Nephron (organoid): Measurements from ENCODE around the gene ABCA13.

Experiments used
- H3K27ac Mint-ChIP-seq, 3 experiments: 2 replicates each; pipeline ENCODE4 v1.8.0; 2020; ENCODE audit warnings: mixed read lengths in 3 of 3, mild to moderate bottlenecking in 2 of 3, moderate library complexity in 1 of 3
- H3K27me3 Mint-ChIP-seq: 2 replicates; pipeline ENCODE4 v1.8.0; 2021; ENCODE audit warnings: low read depth, mild to moderate bottlenecking, moderate library complexity, mixed read lengths
- H3K36me3 Mint-ChIP-seq: 2 replicates; pipeline ENCODE4 v1.8.0; 2020; ENCODE audit warnings: low read depth, mixed read lengths
- H3K4me1 Mint-ChIP-seq: 2 replicates; pipeline ENCODE4 v1.8.0; 2020; ENCODE audit warnings: mixed read lengths
- H3K4me3 Mint-ChIP-seq, 3 experiments: 2 replicates each; pipeline ENCODE4 v1.8.0; 2020; ENCODE audit warnings: mild to moderate bottlenecking in 3 of 3, mixed read lengths in 3 of 3, moderate library complexity in 2 of 3
- H3K9me3 Mint-ChIP-seq: 2 replicates; pipeline ENCODE4 v1.8.0; 2020; ENCODE audit warnings: mixed read lengths
- CTCF ChIP-seq, 3 experiments: fragments of 200-600 bp; sonication (generic); IDR thresholded peaks; one replicate each; pipeline ENCODE4 v1.5.0; 2021; ENCODE audit warnings: antibody characterized with exemption in 3 of 3; ENCODE audit not compliant: unreplicated experiment in 3 of 3

ABCA13 gene

GRCh38 chr7:48285373-48285772 lies 114.1 kb downstream of the ABCA13 start:
- Mint-ChIP-seq H3K4me3 (no peak overlapping the region), H3K36me3 (no peaks in the 10 kb centered on the region), H3K4me1 (no peaks in the 10 kb centered on the region), H3K27me3 (peaks cover 8% of the 10 kb centered on the region), H3K9me3 (no peaks in the 10 kb centered on the region), H3K27ac (no peak overlapping the region)
- no peak for TF ChIP-seq CTCF (IDR thresholded peaks at IDR 0.05; ENCODE audit: unreplicated experiment in 3 of 3)

- H3K9me3 Mint-ChIP-seq, result no peaks in the 10 kb centered on the region
- no peak overlapping the region for H3K4me3 Mint-ChIP-seq
- no peak for TF ChIP-seq CTCF (IDR thresholded peaks at IDR 0.05; ENCODE audit: unreplicated experiment in 3 of 3)
- no peaks in the 10 kb centered on the region for H3K36me3 Mint-ChIP-seq
- H3K27me3 Mint-ChIP-seq, result peaks cover 8% of the 10 kb centered on the region
- no peaks in the 10 kb centered on the region for H3K4me1 Mint-ChIP-seq
- no peak overlapping the region for H3K27ac Mint-ChIP-seq
Measured at GRCh38 chr7:48286836-48287235, 115.6 kb downstream of the ABCA13 start.

GRCh38 chr7:48289656-48290055 lies 118.4 kb downstream of the ABCA13 start:
- no peak overlapping the region for H3K27ac Mint-ChIP-seq
- H3K9me3 Mint-ChIP-seq, result no peaks in the 10 kb centered on the region
- no peaks in the 10 kb centered on the region for H3K4me1 Mint-ChIP-seq
- no peak overlapping the region for H3K4me3 Mint-ChIP-seq
- peaks cover 3% of the 10 kb centered on the region for H3K27me3 Mint-ChIP-seq
- TF ChIP-seq CTCF (IDR thresholded peaks at IDR 0.05; ENCODE audit: unreplicated experiment in 3 of 3), result no peak
- no peaks in the 10 kb centered on the region for H3K36me3 Mint-ChIP-seq

- no peaks in the 10 kb centered on the region for H3K36me3 Mint-ChIP-seq
- no peak overlapping the region for H3K27ac Mint-ChIP-seq
Measured at GRCh38 chr7:48292949-48293348, 121.7 kb downstream of the ABCA13 start.

DNA sequence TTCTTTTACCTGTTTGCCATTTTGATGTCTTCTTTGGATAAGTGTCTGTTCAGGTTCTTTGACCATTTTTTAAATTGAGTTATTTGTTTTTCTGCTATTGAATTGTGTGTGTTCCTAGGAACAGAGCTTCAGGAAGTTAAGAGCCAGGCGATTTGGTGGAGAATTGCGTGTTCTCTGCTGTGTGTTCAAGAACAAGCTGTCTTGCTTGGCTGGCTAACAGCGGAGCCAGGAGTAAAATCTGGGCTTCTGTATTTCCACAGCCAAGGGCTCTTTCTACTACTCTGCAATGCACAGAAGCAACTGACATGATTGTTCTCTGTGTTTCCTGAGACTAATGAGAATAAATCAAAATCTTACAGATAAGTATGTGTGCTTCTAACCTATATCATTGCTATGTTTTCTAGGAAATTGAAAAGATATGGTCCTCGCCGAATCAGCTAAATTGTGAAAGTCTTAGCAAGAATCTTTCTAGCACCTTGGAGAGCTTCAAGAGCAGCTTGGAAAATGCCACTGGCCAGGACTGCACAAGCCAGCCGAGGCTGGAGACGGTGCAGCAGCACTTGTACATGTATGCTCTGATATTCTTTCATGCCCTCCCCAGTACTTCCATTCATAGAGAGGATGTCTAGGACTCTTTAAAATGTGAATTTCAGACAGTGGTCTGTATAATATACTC lies 124.2 kb downstream of the ABCA13 start:
- Mint-ChIP-seq H3K4me3 (no peak overlapping the region), H3K4me1 (peaks cover 5% of the 10 kb centered on the region)

More at GRCh38 chr7:48292949-48293348, 121.7 kb downstream of the ABCA13 start:
- no peak for TF ChIP-seq CTCF (IDR thresholded peaks at IDR 0.05; ENCODE audit: unreplicated experiment in 3 of 3)
- H3K4me1 Mint-ChIP-seq, result no peaks in the 10 kb centered on the region
- no peaks in the 10 kb centered on the region for H3K9me3 Mint-ChIP-seq
- H3K4me3 Mint-ChIP-seq, result no peak overlapping the region
- no peaks in the 10 kb centered on the region for H3K27me3 Mint-ChIP-seq

More for the DNA sequence above, 124.2 kb downstream of the ABCA13 start:
- H3K36me3 Mint-ChIP-seq, result no peaks in the 10 kb centered on the region
- no peak for TF ChIP-seq CTCF (IDR thresholded peaks at IDR 0.05; ENCODE audit: unreplicated experiment in 3 of 3)
- H3K27me3 Mint-ChIP-seq, result no peaks in the 10 kb centered on the region
- H3K9me3 Mint-ChIP-seq, result no peaks in the 10 kb centered on the region
- no peak overlapping the region for H3K27ac Mint-ChIP-seq
